ENCODE data around the gene MOB2.

DNA sequence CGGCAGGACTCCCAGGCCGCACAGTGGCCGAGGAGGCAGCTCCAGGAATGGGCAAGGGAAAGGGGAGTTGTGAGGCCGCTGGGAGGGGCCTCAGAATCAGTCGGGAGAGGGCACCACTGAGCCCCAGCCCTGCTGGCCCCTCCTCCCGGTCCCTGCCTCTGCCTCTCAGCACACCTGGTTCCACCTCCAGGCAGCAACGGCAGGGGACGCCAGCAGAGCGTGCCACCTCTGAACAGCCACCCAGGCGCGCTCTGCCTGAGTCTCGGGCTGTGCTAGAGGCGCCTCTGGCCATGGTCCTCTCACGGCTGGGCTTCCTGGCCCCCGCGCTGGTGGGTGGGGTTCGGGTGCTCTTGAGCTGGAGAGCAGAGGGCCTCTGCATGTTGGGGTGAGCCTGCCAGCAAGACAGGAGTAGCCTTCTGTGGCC, 33.0 kb downstream of the MOB2 start:
- TF ChIP-seq CTCF (IDR thresholded peaks at IDR 0.05) (peak in 3 of 7 experiments; percentile 14 to 50 (median 43)), POLR2A (IDR thresholded peaks at IDR 0.05) (no peak)

Measured in body of pancreas (tissue), 4 donors.